ENCODE measurements around the gene OR2H2.
A peak's percentile ranks its signal among the peaks of the same experiment; 100 is the strongest.

Gene OR2H2

GRCh38 chr6:29631209-29631810, 46.4 kb downstream of the OR2H2 start:
- DNase-seq: no peak

- peak; percentile 47 for DNase-seq
Measured at GRCh38 chr6:29631860-29632731, 47.2 kb downstream of the OR2H2 start.

- DNase-seq: peak; percentile 96
Measured at GRCh38 chr6:29632789-29633533, 48.0 kb downstream of the OR2H2 start, which contains the start of gene GABBR1. GABBR1 (minus strand) TSS chr6:29633183; CDS start chr6:29632385, 798 bp downstream.

- no peak for DNase-seq
Measured at GRCh38 chr6:29633534-29633905, 48.6 kb downstream of the OR2H2 start.

- no peak for DNase-seq
Measured at GRCh38 chr6:29637247-29637646, 52.3 kb downstream of the OR2H2 start.

Data from 8988T (cell line).